Subcutaneous abdominal adipose tissue (tissue), 5 donors: ENCODE results near the gene SUN5.

Experiments used
- H3K27ac ChIP-seq: one replicate; pipeline ENCODE4 v1.7.0; 2013; ENCODE audit warnings: low read depth, mild to moderate bottlenecking, inconsistent platforms, low read length, moderate library complexity
- H3K27me3 ChIP-seq, 5 donors: one replicate each; pipeline ENCODE4 v1.7.0; 2013; ENCODE audit warnings: low read length in 5 of 5, inconsistent platforms in 1 of 5; ENCODE audit not compliant: control insufficient read depth in 5 of 5, insufficient read depth in 4 of 5
- H3K36me3 ChIP-seq, 5 donors: one replicate each; pipeline ENCODE4 v1.7.0; 2013; ENCODE audit warnings: low read length in 5 of 5; ENCODE audit not compliant: control insufficient read depth in 5 of 5, insufficient read depth in 5 of 5
- H3K4me1 ChIP-seq, 5 donors: one replicate each; pipeline ENCODE4 v1.7.0; 2013; ENCODE audit warnings: low read length in 5 of 5, mild to moderate bottlenecking in 3 of 5, moderate library complexity in 1 of 5; ENCODE audit not compliant: control insufficient read depth in 5 of 5, insufficient read depth in 5 of 5
- H3K4me3 ChIP-seq, 5 donors: one replicate each; pipeline ENCODE4 v1.7.0; 2013; ENCODE audit warnings: low read length in 5 of 5, low read depth in 1 of 5
- H3K9ac ChIP-seq, 5 donors: one replicate each; pipeline ENCODE4 v1.7.0; 2013; ENCODE audit warnings: low read length in 5 of 5, mild to moderate bottlenecking in 4 of 5, moderate library complexity in 3 of 5
- H3K9me3 ChIP-seq, 5 donors: one replicate each; pipeline ENCODE4 v1.7.0; 2013; ENCODE audit warnings: low read length in 5 of 5; ENCODE audit not compliant: control insufficient read depth in 5 of 5
- donor health status: healthy.
- donor health status: healthy.
- donor health status: healthy.
- donor health status: healthy.
- donor health status: healthy.

Gene SUN5

DNA sequence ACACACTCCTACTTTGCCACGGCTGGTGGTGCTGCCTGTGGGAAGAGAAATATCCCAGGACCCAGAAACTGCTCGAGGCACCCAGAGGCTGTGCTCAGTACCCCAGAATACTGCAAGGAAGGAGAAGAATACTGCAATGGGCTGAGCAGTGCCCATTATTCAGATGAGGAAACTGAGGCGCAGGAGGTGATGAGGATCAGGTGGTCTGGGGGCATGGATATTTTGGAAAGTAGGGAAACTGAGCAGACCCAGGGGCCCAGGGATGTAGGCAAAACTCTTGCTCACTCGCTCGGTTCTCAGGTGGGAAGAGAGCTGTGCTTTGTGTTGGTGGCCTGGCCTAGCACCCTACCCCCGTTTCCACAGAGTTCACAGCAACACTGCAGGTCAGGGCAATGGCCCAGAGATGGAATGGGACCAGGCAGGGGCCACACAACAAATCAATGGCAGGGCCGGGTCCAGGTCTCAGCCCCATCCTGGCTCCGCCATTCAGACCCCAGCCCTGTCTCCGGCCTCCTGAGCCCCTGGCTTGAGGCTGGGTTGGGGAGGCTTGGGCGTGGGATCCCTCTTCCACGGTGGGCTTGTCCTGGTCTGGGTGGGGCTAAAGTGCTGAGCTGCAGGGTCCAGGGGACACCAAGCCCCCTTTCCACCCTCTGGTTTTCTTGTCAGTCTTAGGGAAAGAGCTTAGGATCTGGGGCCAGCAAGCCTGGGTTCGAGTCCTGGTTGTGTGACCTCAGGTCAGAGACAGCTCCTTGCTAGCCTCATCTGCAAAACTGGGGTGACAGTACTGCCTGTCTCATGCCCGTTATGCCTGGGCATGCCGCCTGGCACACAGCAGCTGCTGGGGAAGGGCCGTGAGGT is 33.9 kb downstream of the SUN5 start:
- H3K27me3 ChIP-seq = peaks cover 0 to 22% (median 4%) of the 10 kb centered on the region in 5 donors
- no peak overlapping the region for H3K4me3 ChIP-seq
- H3K27ac ChIP-seq = no peak overlapping the region
- no peak overlapping the region for H3K9ac ChIP-seq
- H3K4me1 ChIP-seq = peaks cover 0 to 10% (median 3%) of the 10 kb centered on the region in 5 donors
- no peaks in the 10 kb centered on the region for H3K9me3 ChIP-seq
- no peaks in the 10 kb centered on the region for H3K36me3 ChIP-seq

DNA sequence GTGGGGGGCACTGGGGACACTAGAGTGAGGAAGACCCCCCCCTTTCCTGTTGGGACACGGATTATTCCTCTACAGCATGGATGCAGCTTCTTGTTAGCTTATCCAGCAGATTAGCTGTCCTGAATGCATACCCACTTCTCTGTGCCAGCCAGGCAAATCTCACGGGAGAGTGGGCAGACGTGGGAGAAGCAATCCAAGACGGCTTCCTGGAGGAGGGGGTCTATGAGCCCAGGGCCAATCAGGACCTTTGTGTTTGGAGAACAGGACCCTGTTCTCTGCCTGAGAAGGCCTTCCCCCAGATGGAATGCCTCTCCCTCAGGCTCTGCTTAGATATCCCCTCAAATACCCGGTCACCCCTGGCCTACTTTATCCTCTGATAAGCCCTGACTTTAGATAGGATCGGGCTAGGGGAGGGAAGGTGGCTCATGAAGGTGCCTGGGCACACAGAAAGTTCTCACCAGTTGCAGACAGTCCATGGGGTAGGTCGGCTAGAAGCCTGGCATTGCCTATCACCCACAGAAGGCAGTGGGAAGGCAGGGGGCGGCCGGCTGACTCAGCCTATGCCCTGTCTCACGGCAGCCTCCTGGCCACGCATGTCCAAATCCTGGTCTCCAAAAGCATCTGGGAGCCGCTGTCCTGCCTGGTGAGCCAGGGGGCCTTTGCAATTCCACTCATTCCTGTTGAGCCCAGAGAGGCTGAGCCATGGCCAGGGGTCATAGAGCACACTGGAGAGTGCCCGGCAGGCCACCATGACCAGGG is 34.7 kb downstream of the SUN5 start:
- H3K4me3 ChIP-seq = no peak overlapping the region
- no peak overlapping the region for H3K9ac ChIP-seq
- H3K27me3 ChIP-seq = peaks cover 0 to 22% (median 4%) of the 10 kb centered on the region in 5 donors
- no peaks in the 10 kb centered on the region for H3K36me3 ChIP-seq
- H3K4me1 ChIP-seq = peaks cover 0 to 10% (median 3%) of the 10 kb centered on the region in 5 donors
- H3K9me3 ChIP-seq = no peaks in the 10 kb centered on the region
- H3K27ac ChIP-seq = no peak overlapping the region

DNA sequence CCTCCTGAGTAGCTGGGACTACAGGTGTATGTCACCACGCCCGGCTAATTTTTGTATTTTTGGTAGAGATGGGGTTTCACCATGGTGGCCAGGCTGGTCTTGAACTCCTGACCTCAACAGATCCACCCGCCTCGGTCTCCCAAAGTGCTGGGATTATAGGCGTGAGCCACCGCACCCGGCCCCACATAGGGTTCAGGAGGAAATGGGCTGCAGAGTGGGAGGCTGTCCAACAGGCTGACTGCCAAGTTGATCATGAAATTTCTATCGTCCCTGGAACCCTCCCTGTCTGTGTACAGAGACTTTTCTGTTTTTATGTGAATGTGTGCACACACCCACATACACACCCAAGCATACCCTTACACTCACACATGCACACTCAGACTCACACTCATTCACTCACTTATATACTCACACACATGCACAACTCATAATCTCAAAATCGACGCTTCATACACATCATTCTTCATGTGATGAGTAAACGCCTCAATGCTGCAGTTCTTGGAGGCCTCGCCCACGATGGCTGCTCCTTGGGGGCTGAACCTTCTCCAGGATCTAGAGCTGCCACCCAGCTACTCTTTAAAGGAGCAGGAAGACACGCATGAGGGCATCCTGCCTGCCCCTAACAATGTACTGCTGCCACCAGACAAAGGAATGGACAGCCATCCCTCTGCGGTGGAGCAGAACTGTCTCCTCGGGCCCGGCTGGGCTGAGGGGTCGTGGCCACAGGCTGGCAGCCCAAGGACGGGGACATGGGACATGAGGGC is 35.6 kb downstream of the SUN5 start:
- H3K9ac ChIP-seq = no peak overlapping the region

DNA sequence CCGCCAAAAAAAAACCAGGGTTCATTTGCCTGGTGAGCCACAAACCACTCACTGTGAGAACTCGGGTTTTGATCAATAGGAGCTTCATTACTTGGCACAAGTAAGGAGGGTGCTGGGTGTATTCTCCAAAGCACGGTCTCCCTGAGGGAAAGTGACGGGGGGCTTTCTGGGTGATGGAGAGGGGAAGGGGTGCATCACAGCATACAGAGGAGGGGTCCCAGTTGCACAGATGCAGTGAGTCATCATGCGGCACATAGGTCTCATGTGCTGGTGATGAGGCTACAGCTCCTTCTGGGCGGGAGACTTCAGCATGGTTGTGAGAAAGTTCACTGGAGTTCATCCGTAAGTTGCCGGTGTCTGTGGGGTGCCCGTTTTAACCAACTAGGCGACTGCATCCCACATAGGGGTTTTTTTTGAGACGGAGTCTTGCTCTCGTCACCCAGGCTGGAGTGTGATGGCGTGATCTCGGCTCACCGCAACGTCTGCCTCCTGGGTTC is 36.2 kb downstream of the SUN5 start:
- no peak overlapping the region for H3K27ac ChIP-seq
- H3K9ac ChIP-seq = no peak overlapping the region
- H3K4me3 ChIP-seq = no peak overlapping the region
- no peaks in the 10 kb centered on the region for H3K36me3 ChIP-seq
- no peaks in the 10 kb centered on the region for H3K9me3 ChIP-seq
- peaks cover 0 to 22% (median 4%) of the 10 kb centered on the region in 5 donors for H3K27me3 ChIP-seq
- H3K4me1 ChIP-seq = peaks cover 0 to 10% (median 3%) of the 10 kb centered on the region in 5 donors

More for the DNA sequence above, 35.6 kb downstream of the SUN5 start:
- H3K4me1 ChIP-seq = peaks cover 0 to 10% (median 3%) of the 10 kb centered on the region in 5 donors
- peaks cover 0 to 22% (median 4%) of the 10 kb centered on the region in 5 donors for H3K27me3 ChIP-seq
- no peaks in the 10 kb centered on the region for H3K9me3 ChIP-seq
- no peaks in the 10 kb centered on the region for H3K36me3 ChIP-seq
- H3K27ac ChIP-seq = no peak overlapping the region
- no peak overlapping the region for H3K4me3 ChIP-seq

DNA sequence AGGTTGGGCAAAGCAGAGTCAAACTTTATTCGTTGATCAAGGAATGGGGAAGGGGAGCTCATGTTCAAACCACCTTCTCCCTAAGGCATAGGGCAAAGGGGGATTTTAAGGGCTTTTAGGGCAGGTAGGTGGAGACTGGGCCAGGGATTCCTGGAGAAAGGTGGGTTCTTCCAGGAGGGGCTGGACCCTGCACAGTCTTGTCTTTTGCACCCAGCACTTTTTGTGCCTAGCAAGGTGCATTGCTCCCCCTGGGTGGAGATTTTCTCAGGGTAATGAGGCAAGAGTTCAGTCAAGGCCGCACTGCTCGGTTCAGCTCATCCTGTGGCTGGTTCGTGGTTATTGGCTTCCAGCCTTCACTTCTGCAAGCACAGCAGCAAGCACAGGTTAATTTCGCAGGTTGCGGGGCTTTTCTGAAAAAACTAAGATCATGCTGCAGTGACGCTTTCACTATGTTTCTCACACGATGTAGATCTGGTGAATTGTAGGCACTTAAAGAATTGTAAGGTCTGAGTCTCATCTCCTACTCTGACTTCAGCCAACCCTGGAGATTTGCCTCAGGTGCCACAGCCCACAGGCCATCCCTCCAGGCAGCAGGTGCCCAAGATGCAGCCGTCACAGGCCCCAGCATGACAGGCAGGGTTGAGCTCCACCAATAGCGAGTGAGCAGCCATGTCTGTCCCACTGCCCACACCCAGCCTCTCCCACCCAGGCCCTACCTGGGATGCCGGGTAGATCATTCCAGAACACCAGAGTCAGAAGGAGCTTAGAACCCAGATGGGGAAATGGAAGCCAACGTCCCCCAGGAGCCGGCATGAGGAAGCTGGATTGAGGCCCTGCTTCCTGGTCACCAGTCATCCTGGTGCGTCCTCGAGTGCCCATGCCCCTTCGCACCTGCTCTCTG is 37.1 kb downstream of the SUN5 start:
- no peak overlapping the region for H3K27ac ChIP-seq
- H3K4me1 ChIP-seq = peaks cover 0 to 5% (median 0%) of the 10 kb centered on the region in 5 donors
- no peaks in the 10 kb centered on the region for H3K36me3 ChIP-seq
- H3K9ac ChIP-seq = no peak overlapping the region
- peaks cover 0 to 27% (median 4%) of the 10 kb centered on the region in 5 donors for H3K27me3 ChIP-seq
- no peak overlapping the region for H3K4me3 ChIP-seq
- no peaks in the 10 kb centered on the region for H3K9me3 ChIP-seq

DNA sequence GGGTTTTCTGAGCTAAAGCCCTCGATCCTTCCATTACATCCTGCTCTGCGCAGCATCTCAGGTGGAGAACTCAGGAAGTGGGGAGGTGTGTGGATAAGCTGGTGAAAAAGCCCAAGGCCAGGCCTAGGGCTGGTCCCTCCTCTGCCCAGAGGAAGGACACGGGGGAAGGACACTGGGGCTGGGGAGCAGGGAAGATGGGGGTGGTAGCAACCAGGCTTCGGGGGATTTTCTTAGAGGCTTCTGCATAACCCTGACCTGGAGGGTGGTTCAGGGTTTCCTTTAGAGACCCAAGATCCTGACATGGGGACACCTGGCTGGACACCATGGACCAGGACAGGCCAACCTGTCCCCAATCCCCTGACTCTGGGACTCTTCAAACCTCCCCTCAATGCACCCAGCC is 37.9 kb downstream of the SUN5 start:
- peaks cover 0 to 30% (median 6%) of the 10 kb centered on the region in 5 donors for H3K27me3 ChIP-seq

DNA sequence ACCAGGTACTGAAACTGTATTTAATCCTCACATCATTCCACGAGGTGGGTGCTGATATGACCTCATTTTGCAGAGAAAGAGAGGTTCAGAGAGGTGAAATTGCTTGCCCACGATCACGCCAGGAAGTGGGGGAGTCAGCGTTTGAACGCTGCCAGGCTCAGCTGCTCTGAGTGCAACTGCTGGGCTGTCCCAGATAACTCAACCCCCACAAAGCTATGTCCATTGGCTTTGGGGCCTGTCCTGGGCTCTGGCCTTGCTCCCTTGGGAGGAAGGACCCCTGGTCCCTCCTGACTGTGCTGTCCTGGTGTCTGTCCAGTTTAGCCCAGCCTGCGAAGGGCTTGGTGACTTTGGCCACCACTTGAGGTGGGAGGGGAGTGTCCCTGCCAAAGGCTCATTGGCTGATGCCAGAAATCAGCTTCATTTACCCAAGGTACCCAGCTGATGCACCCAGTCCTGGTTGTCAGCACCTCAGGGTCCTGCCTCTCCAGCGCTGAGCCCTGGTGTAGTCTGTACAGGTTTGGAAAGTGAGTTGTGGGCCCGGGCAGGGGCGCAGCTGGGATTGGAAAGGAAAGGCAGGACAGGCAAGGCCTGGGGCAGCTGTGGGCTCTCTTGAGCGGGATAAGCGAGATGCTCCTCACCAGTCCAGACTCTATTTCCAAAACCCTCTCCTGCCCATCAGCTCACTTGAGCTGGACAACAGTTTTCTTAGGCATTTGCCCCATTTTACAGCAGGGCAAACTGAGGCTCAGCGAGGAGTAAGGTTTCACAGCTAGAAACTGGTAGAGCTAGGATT is 38.5 kb downstream of the SUN5 start:
- Histone ChIP-seq H3K9ac (no peak overlapping the region), H3K27ac (no peak overlapping the region), H3K36me3 (no peaks in the 10 kb centered on the region), H3K9me3 (no peaks in the 10 kb centered on the region), H3K4me3 (no peak overlapping the region), H3K27me3 (peaks cover 0 to 30% (median 6%) of the 10 kb centered on the region in 5 donors), H3K4me1 (peaks cover 0 to 5% (median 0%) of the 10 kb centered on the region in 5 donors)

More for the DNA sequence above, 37.9 kb downstream of the SUN5 start:
- H3K4me3 ChIP-seq = no peak overlapping the region
- H3K4me1 ChIP-seq = peaks cover 0 to 5% (median 0%) of the 10 kb centered on the region in 5 donors
- no peak overlapping the region for H3K9ac ChIP-seq
- H3K27ac ChIP-seq = no peak overlapping the region
- H3K36me3 ChIP-seq = no peaks in the 10 kb centered on the region
- no peaks in the 10 kb centered on the region for H3K9me3 ChIP-seq

DNA sequence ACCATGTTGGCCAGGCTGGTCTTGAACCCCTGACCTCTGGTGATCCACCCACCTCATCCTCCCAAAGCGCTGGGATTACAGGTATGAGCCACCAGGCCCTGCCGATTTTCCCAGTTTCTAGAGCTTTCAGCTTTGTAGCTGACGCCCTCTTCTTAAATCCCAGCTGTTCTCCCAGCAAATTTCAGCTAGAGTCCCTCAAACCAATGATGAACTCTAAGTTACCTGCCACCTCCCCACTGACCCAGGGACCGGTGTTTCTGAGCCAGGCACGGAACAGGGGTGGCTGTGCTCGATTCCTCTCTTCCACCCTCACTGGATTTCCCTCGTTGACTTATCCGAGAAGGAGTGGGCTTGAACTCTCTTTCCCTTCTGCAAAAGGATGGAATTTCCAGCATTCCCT is 39.1 kb downstream of the SUN5 start:
- H3K27ac ChIP-seq = no peak overlapping the region

More for the DNA sequence above, 39.1 kb downstream of the SUN5 start:
- Histone ChIP-seq H3K4me1 (peaks cover 0 to 5% (median 0%) of the 10 kb centered on the region in 5 donors), H3K36me3 (no peaks in the 10 kb centered on the region), H3K4me3 (no peak overlapping the region), H3K9me3 (no peaks in the 10 kb centered on the region), H3K9ac (no peak overlapping the region), H3K27me3 (peaks cover 0 to 30% (median 6%) of the 10 kb centered on the region in 5 donors)
